ENCODE results near the gene NR2F2.

DNA sequence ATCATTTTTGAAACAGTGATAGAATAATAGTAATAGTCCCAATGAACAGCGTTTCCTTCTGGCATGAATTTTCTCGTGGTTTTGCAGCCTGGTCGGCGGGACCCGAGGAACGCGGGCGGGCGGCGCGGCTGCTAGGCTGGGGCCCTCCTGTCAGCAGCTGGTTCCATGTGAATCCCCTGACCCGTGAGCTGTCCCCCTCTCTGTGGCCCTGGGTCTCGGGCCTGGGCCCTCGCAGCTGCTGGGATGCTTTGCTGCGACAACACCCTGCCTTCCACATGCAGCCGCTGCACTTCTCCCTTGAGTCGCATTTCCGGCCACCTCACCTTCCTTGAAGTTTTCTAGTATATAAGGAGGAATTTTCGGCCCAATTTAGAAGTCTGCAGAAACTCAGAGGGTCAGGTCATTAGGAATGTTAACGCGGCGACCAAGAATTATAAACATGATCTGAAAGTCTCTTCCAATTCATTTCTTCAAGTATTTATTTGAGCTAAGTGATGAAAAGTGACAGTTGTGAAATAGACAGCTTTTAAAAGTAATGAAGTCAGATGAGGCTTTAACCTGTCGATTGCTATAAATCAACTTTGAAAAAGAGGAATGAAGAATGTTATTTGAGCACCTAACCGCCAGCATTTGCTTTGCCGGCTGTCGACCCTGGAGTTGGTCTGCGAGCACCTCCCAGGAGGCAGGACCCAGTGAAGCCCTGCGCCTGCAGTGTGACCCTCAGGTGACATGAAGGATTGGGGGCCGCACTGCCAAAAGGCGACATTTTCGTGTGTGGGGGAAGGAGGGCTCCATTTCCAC lies 27.7 kb downstream of the NR2F2 start:
- TF ChIP-seq, protein P1, sequence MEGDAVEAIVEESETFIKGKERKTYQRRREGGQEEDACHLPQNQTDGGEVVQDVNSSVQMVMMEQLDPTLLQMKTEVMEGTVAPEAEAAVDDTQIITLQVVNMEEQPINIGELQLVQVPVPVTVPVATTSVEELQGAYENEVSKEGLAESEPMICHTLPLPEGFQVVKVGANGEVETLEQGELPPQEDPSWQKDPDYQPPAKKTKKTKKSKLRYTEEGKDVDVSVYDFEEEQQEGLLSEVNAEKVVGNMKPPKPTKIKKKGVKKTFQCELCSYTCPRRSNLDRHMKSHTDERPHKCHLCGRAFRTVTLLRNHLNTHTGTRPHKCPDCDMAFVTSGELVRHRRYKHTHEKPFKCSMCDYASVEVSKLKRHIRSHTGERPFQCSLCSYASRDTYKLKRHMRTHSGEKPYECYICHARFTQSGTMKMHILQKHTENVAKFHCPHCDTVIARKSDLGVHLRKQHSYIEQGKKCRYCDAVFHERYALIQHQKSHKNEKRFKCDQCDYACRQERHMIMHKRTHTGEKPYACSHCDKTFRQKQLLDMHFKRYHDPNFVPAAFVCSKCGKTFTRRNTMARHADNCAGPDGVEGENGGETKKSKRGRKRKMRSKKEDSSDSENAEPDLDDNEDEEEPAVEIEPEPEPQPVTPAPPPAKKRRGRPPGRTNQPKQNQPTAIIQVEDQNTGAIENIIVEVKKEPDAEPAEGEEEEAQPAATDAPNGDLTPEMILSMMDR (IDR thresholded peaks at IDR 0.05): no peak
- TF ChIP-seq EZH2 (IDR thresholded peaks at IDR 0.05; ENCODE audit: borderline replicate concordance, insufficient read depth, low read depth, low read length, poor library complexity, severe bottlenecking): no peak
